ENCODE results near the gene NOTCH2. TPM values are rescaled to one million over a fixed set of nuclear protein-coding genes. Genes with fewer than 3 reads are reported as not detected.

Gene NOTCH2
- total RNA-seq, 6 experiments from 2014 or later = 32.4 to 75.2 (median 49.0) TPM

GRCh38 chr1:119988306-119989062, 81.0 kb downstream of the NOTCH2 start:
- Histone ChIP-seq H3K4me1 (no peaks in the 10 kb centered on the region), H3K4me3 (no peak overlapping the region), H3K27me3 (no peaks in the 10 kb centered on the region), H3K9me3 (no peaks in the 10 kb centered on the region), H3K27ac (no peak overlapping the region), H3K36me3 (peaks cover 0 to 24% (median 6%) of the 10 kb centered on the region in 4 donors)
- TF ChIP-seq POLR2A (IDR thresholded peaks at IDR 0.05) = no peak
- TF ChIP-seq CTCF (IDR thresholded peaks at IDR 0.05) = no peak
- intact Hi-C loops (cut with DNase I) = no loop called here
- 78% methylated on average over 2 of the region's 2 CpGs for WGBS (ENCODE audit: insufficient coverage, low coverage, low lambda C conversion rate, missing lambda C conversion rate)
- DNase-seq (no peak), ATAC-seq (peak in 2 of 4 donors; percentile 38 to 46)

- Histone ChIP-seq H3K27ac (no peak overlapping the region), H3K4me3 (no peak overlapping the region), H3K27me3 (no peaks in the 10 kb centered on the region), H3K4me1 (no peaks in the 10 kb centered on the region), H3K36me3 (peaks cover 0 to 24% (median 6%) of the 10 kb centered on the region in 4 donors), H3K9me3 (no peaks in the 10 kb centered on the region)
- DNase-seq (no peak), ATAC-seq (peak in 2 of 4 donors; percentile 31 to 33)
- WGBS (ENCODE audit: insufficient coverage, low coverage, low lambda C conversion rate, missing lambda C conversion rate) = 73% methylated on average over 1 of the region's 1 CpG
- no peak for TF ChIP-seq CTCF (IDR thresholded peaks at IDR 0.05)
- TF ChIP-seq POLR2A (IDR thresholded peaks at IDR 0.05) = no peak
- intact Hi-C loops (cut with DNase I) = no loop called here
These were observed 81.8 kb downstream of the NOTCH2 start for GRCh38 chr1:119987686-119988085.

- H3K27me3 ChIP-seq = no peaks in the 10 kb centered on the region
- no peaks in the 10 kb centered on the region for H3K4me1 ChIP-seq
- DNase-seq (no peak), ATAC-seq (peak in 1 of 4 donors; percentile 91)
- no peaks in the 10 kb centered on the region for H3K9me3 ChIP-seq
- no peak overlapping the region for H3K27ac ChIP-seq
- no peak overlapping the region for H3K4me3 ChIP-seq
- H3K36me3 ChIP-seq = peaks cover 0 to 24% (median 6%) of the 10 kb centered on the region in 4 donors
- intact Hi-C loops (cut with DNase I) = no loop called here
- 38% methylated on average over 2 of the region's 2 CpGs for WGBS (ENCODE audit: insufficient coverage, low coverage, low lambda C conversion rate, missing lambda C conversion rate)
- no peak for TF ChIP-seq CTCF (IDR thresholded peaks at IDR 0.05)
- TF ChIP-seq POLR2A (IDR thresholded peaks at IDR 0.05) = no peak
These were observed 82.3 kb downstream of the NOTCH2 start for GRCh38 chr1:119987112-119987511.

- H3K27ac ChIP-seq = no peak overlapping the region
- no peak overlapping the region for H3K4me3 ChIP-seq
- no peaks in the 10 kb centered on the region for H3K27me3 ChIP-seq
- H3K9me3 ChIP-seq = no peaks in the 10 kb centered on the region
- intact Hi-C loops (cut with DNase I) = no loop called here
- WGBS (ENCODE audit: insufficient coverage, low coverage, low lambda C conversion rate, missing lambda C conversion rate) = 100% methylated on average over 3 of the region's 3 CpGs
- peaks cover 0 to 24% (median 6%) of the 10 kb centered on the region in 4 donors for H3K36me3 ChIP-seq
- no peaks in the 10 kb centered on the region for H3K4me1 ChIP-seq
- ATAC-seq (no peak), DNase-seq (no peak)
- no peak for TF ChIP-seq CTCF (IDR thresholded peaks at IDR 0.05)
- TF ChIP-seq POLR2A (IDR thresholded peaks at IDR 0.05) = no peak
These were observed 83.4 kb downstream of the NOTCH2 start for GRCh38 chr1:119986007-119986497.

Measured in right lobe of liver (tissue), 6 donors.